Cardiac muscle cell (in vitro differentiated cells and primary cell): ENCODE data around the gene PITPNC1. TPM values are rescaled to one million over a fixed set of nuclear protein-coding genes. Genes with fewer than 3 reads are reported as not detected.
A peak's percentile ranks its signal among the peaks of the same experiment; 100 is the strongest.

Source experiments
- DNase-seq, 2 donors: peaks; one replicate each; pipeline versions ENCODE4 v3.0.0 to v3.0.0-alpha.2; 2010 to 2017; ENCODE audit warnings: low read depth in 1 of 2, low spot score in 1 of 2
- H3K27ac ChIP-seq: fragments of 200-600 bp; sonication (generic); 2 replicates; pipeline ENCODE4 v1.5.1; 2016
- H3K27me3 ChIP-seq: fragments of 200-600 bp; sonication (generic); 2 replicates; pipeline ENCODE4 v1.6.0; 2016; ENCODE audit warnings: control low read depth
- H3K36me3 ChIP-seq: fragments of 200-600 bp; sonication (generic); 2 replicates; pipeline ENCODE4 v1.5.1; 2016; ENCODE audit warnings: control low read depth
- H3K4me1 ChIP-seq: fragments of 200-600 bp; sonication (generic); 2 replicates; pipeline ENCODE4 v1.8.1; 2017; ENCODE audit warnings: low read depth, mild to moderate bottlenecking, mixed run types
- H3K4me3 ChIP-seq: fragments of 200-600 bp; sonication (generic); 2 replicates; pipeline ENCODE4 v1.5.1; 2016; ENCODE audit warnings: mild to moderate bottlenecking
- H3K9me3 ChIP-seq: fragments of 200-600 bp; sonication (generic); 2 replicates; pipeline ENCODE4 v1.5.1; 2017; ENCODE audit warnings: low read depth, mild to moderate bottlenecking, control low read depth
- polyA plus RNA-seq: library from polyadenylated mRNA; unstranded; fragments of >200 nt; fragmentation: Nextera tagmentation; extraction: Ambion mirVana; gene quantifications from 2 replicates; pipeline ENCODE4 v1.2.1, GENCODE V29; 2016
- total RNA-seq: library from RNA; depleted of rRNA; stranded (reverse); fragments of >200 nt; gene quantifications from 2 replicates; pipeline ENCODE4 v1.2.3, GENCODE V29; 2016
- TF ChIP-seq, protein P1 (sequence below): IDR thresholded peaks from 2 replicates; pipeline ENCODE4 v1.5.1; 2012; ENCODE audit warnings: low read depth, mild to moderate bottlenecking, low read length

Gene PITPNC1
- total and polyA plus RNA-seq, 2 experiments from 2014 or later: 4.8 to 5.7 TPM

DNA sequence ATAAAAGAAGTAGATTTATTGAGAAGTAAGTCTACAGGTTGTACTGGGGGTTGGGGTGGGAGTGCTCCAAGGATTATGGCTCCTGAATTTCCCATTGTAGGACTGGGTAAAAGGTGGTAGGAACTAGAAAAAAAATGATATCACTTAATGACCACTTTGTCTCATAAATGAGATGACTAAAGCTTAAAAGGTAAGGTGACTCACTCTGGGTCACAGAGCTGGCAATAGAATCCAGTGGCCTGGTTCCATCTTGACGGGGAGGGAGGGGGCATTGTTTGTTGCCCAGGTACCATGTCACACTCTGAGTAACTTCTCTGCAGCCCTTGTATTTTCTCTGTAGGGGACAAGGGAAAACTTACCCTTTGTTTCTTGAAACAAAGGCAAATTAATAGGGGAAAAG, 126.1 kb downstream of the PITPNC1 start:
- Histone ChIP-seq H3K36me3 (no peaks in the 10 kb centered on the region), H3K4me1 (no peaks in the 10 kb centered on the region), H3K4me3 (no peak overlapping the region), H3K9me3 (no peaks in the 10 kb centered on the region), H3K27ac (no peak overlapping the region), H3K27me3 (no peaks in the 10 kb centered on the region)
- TF ChIP-seq, protein P1, sequence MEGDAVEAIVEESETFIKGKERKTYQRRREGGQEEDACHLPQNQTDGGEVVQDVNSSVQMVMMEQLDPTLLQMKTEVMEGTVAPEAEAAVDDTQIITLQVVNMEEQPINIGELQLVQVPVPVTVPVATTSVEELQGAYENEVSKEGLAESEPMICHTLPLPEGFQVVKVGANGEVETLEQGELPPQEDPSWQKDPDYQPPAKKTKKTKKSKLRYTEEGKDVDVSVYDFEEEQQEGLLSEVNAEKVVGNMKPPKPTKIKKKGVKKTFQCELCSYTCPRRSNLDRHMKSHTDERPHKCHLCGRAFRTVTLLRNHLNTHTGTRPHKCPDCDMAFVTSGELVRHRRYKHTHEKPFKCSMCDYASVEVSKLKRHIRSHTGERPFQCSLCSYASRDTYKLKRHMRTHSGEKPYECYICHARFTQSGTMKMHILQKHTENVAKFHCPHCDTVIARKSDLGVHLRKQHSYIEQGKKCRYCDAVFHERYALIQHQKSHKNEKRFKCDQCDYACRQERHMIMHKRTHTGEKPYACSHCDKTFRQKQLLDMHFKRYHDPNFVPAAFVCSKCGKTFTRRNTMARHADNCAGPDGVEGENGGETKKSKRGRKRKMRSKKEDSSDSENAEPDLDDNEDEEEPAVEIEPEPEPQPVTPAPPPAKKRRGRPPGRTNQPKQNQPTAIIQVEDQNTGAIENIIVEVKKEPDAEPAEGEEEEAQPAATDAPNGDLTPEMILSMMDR: no peak
- no peak for DNase-seq

- no peaks in the 10 kb centered on the region for H3K27me3 ChIP-seq
- H3K4me1 ChIP-seq: no peaks in the 10 kb centered on the region
- DNase-seq: no peak
- H3K4me3 ChIP-seq: no peak overlapping the region
- no peak overlapping the region for H3K27ac ChIP-seq
- H3K9me3 ChIP-seq: no peaks in the 10 kb centered on the region
- no peaks in the 10 kb centered on the region for H3K36me3 ChIP-seq
- TF ChIP-seq, protein P1: no peak
These were observed 126.7 kb downstream of the PITPNC1 start for GRCh38 chr17:67503739-67504138.

DNA sequence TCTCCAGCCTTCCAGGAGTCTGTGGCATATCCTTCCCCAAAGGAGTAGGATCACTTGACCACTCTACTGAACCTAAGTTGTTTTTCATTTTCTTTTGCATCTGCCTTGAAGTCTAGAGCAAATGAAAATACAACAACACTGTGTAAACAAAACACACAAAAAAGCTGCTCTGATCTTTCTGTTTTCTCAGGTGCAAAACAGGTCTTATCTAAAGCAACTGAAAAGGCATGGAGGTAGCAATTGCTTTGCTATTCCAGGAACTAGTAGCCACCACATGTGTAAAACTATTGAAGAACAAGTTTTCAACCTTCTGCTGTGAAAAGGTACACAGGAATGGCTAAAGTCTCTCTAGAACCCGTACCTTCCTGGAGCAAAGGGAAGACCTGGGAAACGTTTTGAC, 127.1 kb downstream of the PITPNC1 start:
- DNase-seq: no peak
- no peaks in the 10 kb centered on the region for H3K27me3 ChIP-seq
- TF ChIP-seq, protein P1: no peak
- H3K9me3 ChIP-seq: no peaks in the 10 kb centered on the region
- H3K36me3 ChIP-seq: no peaks in the 10 kb centered on the region
- no peak overlapping the region for H3K27ac ChIP-seq
- no peaks in the 10 kb centered on the region for H3K4me1 ChIP-seq
- H3K4me3 ChIP-seq: no peak overlapping the region

DNA sequence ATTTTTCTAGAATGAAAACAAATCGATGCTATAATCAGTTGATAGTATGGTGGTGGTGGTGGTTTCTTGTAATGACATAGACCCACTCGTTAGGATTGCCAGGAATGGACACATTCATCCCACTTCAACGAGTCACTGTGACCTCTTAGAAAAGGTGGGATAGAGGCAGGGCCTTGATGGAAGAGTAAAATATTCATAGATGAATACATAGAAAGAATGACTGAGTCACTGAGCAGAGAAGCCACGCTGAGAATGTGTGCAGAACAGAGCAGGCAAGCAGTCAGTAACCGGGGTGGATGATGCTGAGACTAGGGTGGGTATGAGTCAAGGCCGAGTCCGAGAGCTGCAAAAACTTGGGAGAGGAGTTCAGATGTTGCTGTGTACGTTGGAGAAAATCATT, 129.9 kb downstream of the PITPNC1 start:
- TF ChIP-seq, protein P1: no peak
- no peak for DNase-seq
- Histone ChIP-seq H3K27me3 (no peaks in the 10 kb centered on the region), H3K27ac (no peak overlapping the region), H3K36me3 (no peaks in the 10 kb centered on the region), H3K4me1 (no peaks in the 10 kb centered on the region), H3K9me3 (no peaks in the 10 kb centered on the region), H3K4me3 (no peak overlapping the region)

GRCh38 chr17:67509390-67510287, 132.6 kb downstream of the PITPNC1 start:
- TF ChIP-seq, protein P1: no peak
- Histone ChIP-seq H3K4me3 (no peak overlapping the region), H3K27me3 (no peaks in the 10 kb centered on the region), H3K9me3 (no peaks in the 10 kb centered on the region), H3K36me3 (no peaks in the 10 kb centered on the region), H3K27ac (no peak overlapping the region), H3K4me1 (peaks cover under 1% of the 10 kb centered on the region)
- peak in 1 of 2 donors; percentile 83 for DNase-seq
